ENCODE data around the gene MLF2.

DNA sequence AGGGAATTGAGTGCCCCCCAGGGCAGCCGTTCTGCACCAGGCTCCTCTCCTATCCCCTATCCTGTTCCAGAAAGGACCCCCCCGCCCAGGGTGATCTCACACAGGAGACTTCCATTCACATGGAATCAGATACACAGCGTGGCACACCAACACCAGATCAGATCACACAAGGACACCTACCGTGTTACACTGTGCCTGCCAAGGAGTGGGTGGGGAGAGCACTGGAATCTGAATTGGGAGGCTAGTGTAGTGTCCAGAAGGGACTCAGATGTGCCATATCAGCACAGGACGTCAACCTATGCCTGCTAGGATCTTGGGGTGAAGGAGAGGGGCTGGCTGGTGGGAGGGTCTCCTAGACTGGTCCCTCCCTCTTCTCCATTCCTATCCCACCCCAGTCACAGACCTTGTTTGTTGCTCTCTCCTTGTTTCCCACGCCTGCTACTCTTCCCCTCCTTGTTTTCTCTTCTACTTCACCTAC lies 15.5 kb upstream of the MLF2 start:
- no peak for TF ChIP-seq CTCF (IDR thresholded peaks at IDR 0.05)
- TF ChIP-seq POLR2AphosphoS5 (IDR thresholded peaks at IDR 0.05; ENCODE audit: low read depth, low read length): no peak
- TF ChIP-seq SIN3A (IDR thresholded peaks at IDR 0.05; ENCODE audit: borderline replicate concordance, insufficient read depth, low read depth, low read length): no peak
